WTC11 (cell line): Measurements from ENCODE around the gene SORCS1. TPM values are rescaled to one million over a fixed set of nuclear protein-coding genes. Genes with fewer than 3 reads are reported as not detected.

Experiments
- ATAC-seq: fragments of 200-7000 bp; cut with Tn5 transposase; 2 replicates; pipeline ENCODE4 v1.10.0; 2021; ENCODE audit warnings: mild to moderate bottlenecking, moderate library complexity
- CTCF ChIA-PET: fragments of 300-600 bp; sonication (Branson Sonifier 250); formaldehyde crosslinking; loops from one replicate; lab custom pipeline; 2021; ENCODE audit warnings: antibody characterized with exemption; lab: Charles Lee
- POLR2A ChIA-PET: fragments of 350-600 bp; sonication (Branson Sonifier 250); formaldehyde crosslinking; loops from one replicate; lab custom pipeline; 2021; ENCODE audit warnings: antibody characterized with exemption; lab: Charles Lee
- DNase-seq: peaks from one replicate; pipeline ENCODE4 v3.0.0; 2021; ENCODE audit warnings: low spot score
- H3K27ac Mint-ChIP-seq: 2 replicates; pipeline ENCODE4 v1.8.0; 2021; ENCODE audit warnings: mixed read lengths
- H3K27me3 Mint-ChIP-seq: 2 replicates; pipeline ENCODE4 v1.8.0; 2021; ENCODE audit warnings: low read depth, mild to moderate bottlenecking, moderate library complexity, mixed read lengths
- H3K36me3 Mint-ChIP-seq: 2 replicates; pipeline ENCODE4 v1.8.0; 2021; ENCODE audit warnings: mixed read lengths
- H3K4me1 Mint-ChIP-seq: 2 replicates; pipeline ENCODE4 v1.8.0; 2022; ENCODE audit warnings: mixed read lengths
- H3K4me3 Mint-ChIP-seq: 2 replicates; pipeline ENCODE4 v1.8.0; 2021; ENCODE audit warnings: mild to moderate bottlenecking, moderate library complexity, mixed read lengths
- H3K9me3 Mint-ChIP-seq: 2 replicates; pipeline ENCODE4 v1.8.0; 2021; ENCODE audit warnings: mixed read lengths
- CDX4 ChIP-seq: fragments of 250-450 bp; sonication (Bioruptor Pico); IDR thresholded peaks from 2 replicates; pipeline ENCODE4 v1.9.0; 2021; ENCODE audit warnings: moderate library complexity, mild to moderate bottlenecking, inconsistent platforms, borderline replicate concordance
- CREM ChIP-seq: sonication (generic); formaldehyde crosslinking; IDR thresholded peaks from 2 replicates; pipeline ENCODE4 v1.8.1; 2022; ENCODE audit warnings: mild to moderate bottlenecking, missing genetic modification reagents, moderate library complexity
- GTF2I ChIP-seq: fragments of 250-450 bp; sonication (Bioruptor Pico); conservative IDR thresholded peaks from 2 replicates; pipeline ENCODE4 v1.4.0; 2021; ENCODE audit warnings: mild to moderate bottlenecking
- HMGA2 ChIP-seq: fragments of 250-450 bp; sonication (Bioruptor Pico); IDR thresholded peaks from 2 replicates; pipeline ENCODE4 v1.4.0; 2021; ENCODE audit warnings: mild to moderate bottlenecking, moderate library complexity
- IRF1 ChIP-seq: sonication (generic); formaldehyde crosslinking; IDR thresholded peaks from 2 replicates; pipeline ENCODE4 v1.8.0; 2023; ENCODE audit warnings: missing genetic modification reagents
- NFATC4 ChIP-seq: fragments of 250-450 bp; sonication (Bioruptor Pico); IDR thresholded peaks from 2 replicates; pipeline ENCODE4 v1.9.0; 2021; ENCODE audit warnings: mild to moderate bottlenecking
- PRDM15 ChIP-seq: sonication (generic); formaldehyde crosslinking; IDR thresholded peaks from 2 replicates; pipeline ENCODE4 v1.8.0; 2022; ENCODE audit warnings: missing genetic modification reagents
- PRRX2 ChIP-seq: fragments of 250-450 bp; sonication (Bioruptor Pico); IDR thresholded peaks from 2 replicates; pipeline ENCODE4 v1.8.0; 2021; ENCODE audit warnings: mild to moderate bottlenecking
- SMAD3 ChIP-seq: sonication (generic); formaldehyde crosslinking; IDR thresholded peaks from 2 replicates; pipeline ENCODE4 v1.8.0; 2022; ENCODE audit warnings: missing genetic modification reagents, mild to moderate bottlenecking, borderline replicate concordance
- SOX15 ChIP-seq: fragments of 250-450 bp; sonication (Bioruptor Pico); IDR thresholded peaks from 2 replicates; pipeline ENCODE4 v1.9.0; 2021; ENCODE audit warnings: mild to moderate bottlenecking
- TEAD4 ChIP-seq: sonication (generic); formaldehyde crosslinking; IDR thresholded peaks from 2 replicates; pipeline ENCODE4 v1.8.0; 2022; ENCODE audit warnings: mild to moderate bottlenecking, missing genetic modification reagents
- USF1 ChIP-seq: sonication (generic); formaldehyde crosslinking; IDR thresholded peaks from 2 replicates; pipeline ENCODE4 v1.8.0; 2022; ENCODE audit warnings: mild to moderate bottlenecking, missing genetic modification reagents
- ZNF317 ChIP-seq: sonication (generic); formaldehyde crosslinking; IDR thresholded peaks from 2 replicates; pipeline ENCODE4 v1.8.1; 2023; ENCODE audit warnings: low read depth, mild to moderate bottlenecking, moderate library complexity, missing genetic modification reagents, borderline replicate concordance
- total RNA-seq: library from RNA; stranded (reverse); gene quantifications from 3 replicates; pipeline ENCODE4 v1.2.3, GENCODE V29; 2021
- TF ChIP-seq, protein P1 (sequence below): fragments of 250-450 bp; sonication (Bioruptor Pico); IDR thresholded peaks from 2 replicates; pipeline ENCODE4 v1.9.0; 2021; ENCODE audit warnings: mild to moderate bottlenecking
- TF ChIP-seq, protein P2 (sequence below): sonication (generic); formaldehyde crosslinking; conservative IDR thresholded peaks from 2 replicates; pipeline ENCODE4 v1.8.1; 2023; ENCODE audit warnings: mild to moderate bottlenecking, low read depth, missing genetic modification reagents, moderate library complexity
- TF ChIP-seq, protein P3 (sequence below): sonication (generic); formaldehyde crosslinking; IDR thresholded peaks from 2 replicates; pipeline ENCODE4 v1.8.1; 2022; ENCODE audit warnings: low read depth, mild to moderate bottlenecking, moderate library complexity, missing genetic modification reagents, borderline replicate concordance
- TF ChIP-seq, protein P4 (sequence below): sonication (generic); formaldehyde crosslinking; IDR thresholded peaks from 2 replicates; pipeline ENCODE4 v1.8.0; 2022; ENCODE audit warnings: mild to moderate bottlenecking, missing genetic modification reagents

Gene SORCS1
- total RNA-seq, 1 experiment from 2014 or later = 3.3 TPM

DNA sequence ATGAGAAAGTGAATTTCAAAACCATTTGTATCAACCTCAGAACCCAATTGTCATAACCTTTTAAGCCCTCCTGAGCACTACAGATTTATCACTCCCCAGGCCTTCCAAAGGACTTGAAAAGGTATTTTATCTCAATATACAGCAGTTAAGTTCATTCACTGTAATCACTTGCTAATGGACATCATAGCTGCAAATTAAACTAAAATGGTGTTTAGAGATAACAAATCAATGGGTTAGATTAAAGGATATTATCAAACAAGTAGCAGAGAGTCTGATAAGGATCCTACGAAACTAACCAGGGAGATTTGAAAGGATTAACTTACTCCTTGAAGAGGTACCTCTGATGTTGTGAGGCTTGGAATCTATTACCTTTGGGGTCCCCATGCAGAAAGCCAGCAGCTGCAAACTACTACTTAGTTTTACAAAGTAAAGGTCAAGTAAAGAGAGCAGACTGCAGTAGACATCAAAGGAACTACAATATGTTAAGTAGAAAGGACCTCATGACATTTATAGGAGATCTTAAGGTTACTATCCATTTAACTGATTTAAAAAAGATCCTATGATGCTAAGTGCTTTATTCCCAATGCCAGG is 359.4 kb downstream of the SORCS1 start (continued):
- no peak for TF ChIP-seq PRDM15 (CRISPR knock-in tag)
- no peak for TF ChIP-seq ZNF317
- TF ChIP-seq, protein P1, sequence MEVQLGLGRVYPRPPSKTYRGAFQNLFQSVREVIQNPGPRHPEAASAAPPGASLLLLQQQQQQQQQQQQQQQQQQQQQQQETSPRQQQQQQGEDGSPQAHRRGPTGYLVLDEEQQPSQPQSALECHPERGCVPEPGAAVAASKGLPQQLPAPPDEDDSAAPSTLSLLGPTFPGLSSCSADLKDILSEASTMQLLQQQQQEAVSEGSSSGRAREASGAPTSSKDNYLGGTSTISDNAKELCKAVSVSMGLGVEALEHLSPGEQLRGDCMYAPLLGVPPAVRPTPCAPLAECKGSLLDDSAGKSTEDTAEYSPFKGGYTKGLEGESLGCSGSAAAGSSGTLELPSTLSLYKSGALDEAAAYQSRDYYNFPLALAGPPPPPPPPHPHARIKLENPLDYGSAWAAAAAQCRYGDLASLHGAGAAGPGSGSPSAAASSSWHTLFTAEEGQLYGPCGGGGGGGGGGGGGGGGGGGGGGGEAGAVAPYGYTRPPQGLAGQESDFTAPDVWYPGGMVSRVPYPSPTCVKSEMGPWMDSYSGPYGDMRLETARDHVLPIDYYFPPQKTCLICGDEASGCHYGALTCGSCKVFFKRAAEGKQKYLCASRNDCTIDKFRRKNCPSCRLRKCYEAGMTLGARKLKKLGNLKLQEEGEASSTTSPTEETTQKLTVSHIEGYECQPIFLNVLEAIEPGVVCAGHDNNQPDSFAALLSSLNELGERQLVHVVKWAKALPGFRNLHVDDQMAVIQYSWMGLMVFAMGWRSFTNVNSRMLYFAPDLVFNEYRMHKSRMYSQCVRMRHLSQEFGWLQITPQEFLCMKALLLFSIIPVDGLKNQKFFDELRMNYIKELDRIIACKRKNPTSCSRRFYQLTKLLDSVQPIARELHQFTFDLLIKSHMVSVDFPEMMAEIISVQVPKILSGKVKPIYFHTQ = no peak
- TF ChIP-seq TEAD4 (CRISPR knock-in tag) = no peak
- TF ChIP-seq HMGA2 = no peak
- no peak for TF ChIP-seq CDX4 (CRISPR knock-in tag)
- TF ChIP-seq GTF2I (CRISPR knock-in tag) = no peak
- TF ChIP-seq, all 79 proteins: peak for 0

DNA sequence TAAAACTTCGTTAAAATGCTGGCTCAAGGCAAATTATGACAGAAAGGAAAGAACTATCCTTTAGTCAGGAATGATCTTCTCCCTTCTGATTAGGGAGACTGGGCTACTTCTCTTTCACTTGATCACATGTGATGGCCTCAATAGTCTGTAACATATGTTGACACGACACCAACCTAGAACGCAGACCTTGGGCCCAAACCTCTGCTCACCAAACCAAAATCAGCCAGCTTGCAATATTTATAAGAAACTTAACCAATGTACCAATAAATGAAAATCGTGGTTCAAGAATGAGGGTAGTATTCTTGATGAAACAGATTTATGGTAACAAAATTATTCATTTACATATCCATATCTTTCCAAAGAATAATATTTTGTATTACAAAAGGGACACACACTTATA is 361.6 kb downstream of the SORCS1 start:
- ChIA-PET POLR2A (no interaction called here), CTCF (no interaction called here)
- H3K36me3 Mint-ChIP-seq = peaks cover 10% of the 10 kb centered on the region
- DNase-seq = no peak
- TF ChIP-seq CREM (CRISPR knock-in tag) (no peak), IRF1 (CRISPR knock-in tag) (no peak)
- TF ChIP-seq, protein P2, sequence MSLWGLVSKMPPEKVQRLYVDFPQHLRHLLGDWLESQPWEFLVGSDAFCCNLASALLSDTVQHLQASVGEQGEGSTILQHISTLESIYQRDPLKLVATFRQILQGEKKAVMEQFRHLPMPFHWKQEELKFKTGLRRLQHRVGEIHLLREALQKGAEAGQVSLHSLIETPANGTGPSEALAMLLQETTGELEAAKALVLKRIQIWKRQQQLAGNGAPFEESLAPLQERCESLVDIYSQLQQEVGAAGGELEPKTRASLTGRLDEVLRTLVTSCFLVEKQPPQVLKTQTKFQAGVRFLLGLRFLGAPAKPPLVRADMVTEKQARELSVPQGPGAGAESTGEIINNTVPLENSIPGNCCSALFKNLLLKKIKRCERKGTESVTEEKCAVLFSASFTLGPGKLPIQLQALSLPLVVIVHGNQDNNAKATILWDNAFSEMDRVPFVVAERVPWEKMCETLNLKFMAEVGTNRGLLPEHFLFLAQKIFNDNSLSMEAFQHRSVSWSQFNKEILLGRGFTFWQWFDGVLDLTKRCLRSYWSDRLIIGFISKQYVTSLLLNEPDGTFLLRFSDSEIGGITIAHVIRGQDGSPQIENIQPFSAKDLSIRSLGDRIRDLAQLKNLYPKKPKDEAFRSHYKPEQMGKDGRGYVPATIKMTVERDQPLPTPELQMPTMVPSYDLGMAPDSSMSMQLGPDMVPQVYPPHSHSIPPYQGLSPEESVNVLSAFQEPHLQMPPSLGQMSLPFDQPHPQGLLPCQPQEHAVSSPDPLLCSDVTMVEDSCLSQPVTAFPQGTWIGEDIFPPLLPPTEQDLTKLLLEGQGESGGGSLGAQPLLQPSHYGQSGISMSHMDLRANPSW = no peak
- TF ChIP-seq, all 79 proteins: peak for 0
- ATAC-seq = no peak
- Mint-ChIP-seq H3K4me1 (peaks cover 16% of the 10 kb centered on the region), H3K27me3 (no peaks in the 10 kb centered on the region), H3K4me3 (no peak overlapping the region), H3K27ac (no peak overlapping the region), H3K9me3 (peaks cover 12% of the 10 kb centered on the region)

DNA sequence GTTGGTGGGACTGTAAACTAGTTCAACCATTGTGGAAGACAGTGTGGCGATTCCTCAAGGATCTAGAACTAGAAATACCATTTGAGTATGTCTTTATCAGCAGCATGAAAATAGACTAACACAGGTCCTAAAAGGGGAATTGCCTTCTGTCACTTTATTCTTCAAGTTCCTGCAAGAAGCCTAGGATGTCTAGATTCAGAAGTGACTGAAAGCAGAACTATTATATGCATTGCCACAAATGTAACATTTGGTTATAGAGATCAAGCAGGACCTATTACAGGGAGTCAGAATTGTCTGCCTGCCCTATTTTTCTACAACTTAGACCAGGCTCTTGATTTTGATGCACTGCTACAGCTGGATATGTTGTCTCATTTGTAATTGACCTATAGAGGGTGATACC is 364.7 kb downstream of the SORCS1 start:
- peaks cover 12% of the 10 kb centered on the region for H3K9me3 Mint-ChIP-seq
- POLR2A ChIA-PET = no interaction called here
- CTCF ChIA-PET = no interaction called here

More for the DNA sequence above, 364.7 kb downstream of the SORCS1 start:
- Mint-ChIP-seq H3K4me3 (no peak overlapping the region), H3K27me3 (no peaks in the 10 kb centered on the region), H3K27ac (no peak overlapping the region)
- no peak for DNase-seq
- TF ChIP-seq, protein P3, sequence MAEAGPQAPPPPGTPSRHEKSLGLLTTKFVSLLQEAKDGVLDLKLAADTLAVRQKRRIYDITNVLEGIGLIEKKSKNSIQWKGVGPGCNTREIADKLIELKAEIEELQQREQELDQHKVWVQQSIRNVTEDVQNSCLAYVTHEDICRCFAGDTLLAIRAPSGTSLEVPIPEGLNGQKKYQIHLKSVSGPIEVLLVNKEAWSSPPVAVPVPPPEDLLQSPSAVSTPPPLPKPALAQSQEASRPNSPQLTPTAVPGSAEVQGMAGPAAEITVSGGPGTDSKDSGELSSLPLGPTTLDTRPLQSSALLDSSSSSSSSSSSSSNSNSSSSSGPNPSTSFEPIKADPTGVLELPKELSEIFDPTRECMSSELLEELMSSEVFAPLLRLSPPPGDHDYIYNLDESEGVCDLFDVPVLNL = no peak
- no peak for TF ChIP-seq SOX15 (CRISPR knock-in tag)
- TF ChIP-seq, protein P4, sequence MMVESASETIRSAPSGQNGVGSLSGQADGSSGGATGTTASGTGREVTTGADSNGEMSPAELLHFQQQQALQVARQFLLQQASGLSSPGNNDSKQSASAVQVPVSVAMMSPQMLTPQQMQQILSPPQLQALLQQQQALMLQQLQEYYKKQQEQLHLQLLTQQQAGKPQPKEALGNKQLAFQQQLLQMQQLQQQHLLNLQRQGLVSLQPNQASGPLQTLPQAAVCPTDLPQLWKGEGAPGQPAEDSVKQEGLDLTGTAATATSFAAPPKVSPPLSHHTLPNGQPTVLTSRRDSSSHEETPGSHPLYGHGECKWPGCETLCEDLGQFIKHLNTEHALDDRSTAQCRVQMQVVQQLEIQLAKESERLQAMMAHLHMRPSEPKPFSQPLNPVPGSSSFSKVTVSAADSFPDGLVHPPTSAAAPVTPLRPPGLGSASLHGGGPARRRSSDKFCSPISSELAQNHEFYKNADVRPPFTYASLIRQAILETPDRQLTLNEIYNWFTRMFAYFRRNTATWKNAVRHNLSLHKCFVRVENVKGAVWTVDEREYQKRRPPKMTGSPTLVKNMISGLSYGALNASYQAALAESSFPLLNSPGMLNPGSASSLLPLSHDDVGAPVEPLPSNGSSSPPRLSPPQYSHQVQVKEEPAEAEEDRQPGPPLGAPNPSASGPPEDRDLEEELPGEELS (CRISPR knock-in tag) = no peak
- TF ChIP-seq PRRX2 = no peak
- TF ChIP-seq NFATC4 (CRISPR knock-in tag) = no peak
- no peak for TF ChIP-seq USF1 (CRISPR knock-in tag)
- no peak for TF ChIP-seq SMAD3 (CRISPR knock-in tag)
- TF ChIP-seq, all 79 proteins: peak for 0
- peaks cover 10% of the 10 kb centered on the region for H3K36me3 Mint-ChIP-seq
- peaks cover 9% of the 10 kb centered on the region for H3K4me1 Mint-ChIP-seq
- no peak for ATAC-seq
